ENCODE data around the gene PIK3C2B. TPM values are rescaled to one million over a fixed set of nuclear protein-coding genes. Genes with fewer than 3 reads are reported as not detected.

The PIK3C2B gene
- total and polyA plus RNA-seq, 9 donors: 22.0 to 37.1 (median 31.7) TPM

GRCh38 chr1:204451352-204452124 is 43.1 kb downstream of the PIK3C2B start:
- H3K4me3 ChIP-seq (ENCODE audit: low read length): no peak overlapping the region
- 93% methylated on average over 4 of the region's 8 CpGs for WGBS (ENCODE audit: insufficient coverage)
- no peak for DNase-seq
- peak overlapping the region; percentile 88 for H3K27ac ChIP-seq (ENCODE audit: low read length)
- no peaks in the 10 kb centered on the region for H3K9me3 ChIP-seq (replicated peaks; ENCODE audit: control insufficient read depth, low read depth, low read length)
- H3K36me3 ChIP-seq (ENCODE audit: control insufficient read depth, insufficient read depth, low read length): peaks cover 93% of the 10 kb centered on the region
- H3K27me3 ChIP-seq (ENCODE audit: control insufficient read depth, insufficient read depth, low read length): no peaks in the 10 kb centered on the region
- peaks cover 77% of the 10 kb centered on the region for H3K4me1 ChIP-seq (ENCODE audit: control insufficient read depth, insufficient read depth, low read length)

DNA sequence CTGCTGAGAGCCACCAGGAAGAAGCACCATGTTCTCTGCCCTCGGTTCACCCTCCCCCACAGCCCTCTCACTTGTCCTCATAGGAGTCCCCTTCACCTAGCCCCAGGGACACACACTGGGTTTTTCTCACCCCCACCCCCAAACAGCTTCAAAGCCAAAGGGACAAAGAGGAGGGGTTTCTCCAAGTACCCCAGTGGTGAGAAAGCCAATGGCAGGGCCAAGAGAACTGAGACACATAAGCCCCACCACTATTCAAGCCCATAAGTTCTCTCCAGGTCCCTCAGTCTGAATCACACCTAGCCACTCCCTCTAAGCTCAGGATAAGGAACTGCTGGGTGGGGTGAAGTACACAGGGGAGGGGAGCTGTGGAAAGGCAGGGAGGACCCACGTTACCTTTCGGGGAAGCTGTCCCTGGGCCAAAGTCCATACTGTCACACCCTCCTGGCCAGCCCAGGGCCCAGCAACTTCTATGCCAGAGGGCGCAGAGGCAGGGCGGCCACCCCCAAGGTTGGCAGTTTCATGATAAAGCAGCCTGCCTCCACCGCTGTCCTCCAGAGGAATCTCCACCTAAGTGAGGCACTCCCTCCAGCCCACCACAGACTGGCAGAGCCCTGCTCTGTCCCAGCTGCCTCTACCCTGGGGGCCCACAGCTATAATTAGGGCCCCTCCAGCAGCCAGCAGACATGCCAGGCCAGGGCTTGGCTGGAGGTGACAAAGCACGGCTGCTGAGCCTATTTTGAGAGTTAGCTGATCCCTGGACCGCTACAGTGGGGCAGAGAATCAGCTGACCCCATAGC is 43.9 kb downstream of the PIK3C2B start:
- Histone ChIP-seq H3K36me3 (ENCODE audit: control insufficient read depth, insufficient read depth, low read length) (peaks cover 97% of the 10 kb centered on the region), H3K9me3 (replicated peaks; ENCODE audit: control insufficient read depth, low read depth, low read length) (no peaks in the 10 kb centered on the region), H3K27me3 (ENCODE audit: control insufficient read depth, insufficient read depth, low read length) (no peaks in the 10 kb centered on the region), H3K27ac (ENCODE audit: low read length) (peak overlapping the region; percentile 88), H3K4me3 (ENCODE audit: low read length) (peak overlapping the region; percentile 50), H3K4me1 (ENCODE audit: control insufficient read depth, insufficient read depth, low read length) (peaks cover 77% of the 10 kb centered on the region)
- WGBS (ENCODE audit: insufficient coverage): 50% methylated on average over 5 of the region's 8 CpGs
- DNase-seq: peak; percentile 76

DNA sequence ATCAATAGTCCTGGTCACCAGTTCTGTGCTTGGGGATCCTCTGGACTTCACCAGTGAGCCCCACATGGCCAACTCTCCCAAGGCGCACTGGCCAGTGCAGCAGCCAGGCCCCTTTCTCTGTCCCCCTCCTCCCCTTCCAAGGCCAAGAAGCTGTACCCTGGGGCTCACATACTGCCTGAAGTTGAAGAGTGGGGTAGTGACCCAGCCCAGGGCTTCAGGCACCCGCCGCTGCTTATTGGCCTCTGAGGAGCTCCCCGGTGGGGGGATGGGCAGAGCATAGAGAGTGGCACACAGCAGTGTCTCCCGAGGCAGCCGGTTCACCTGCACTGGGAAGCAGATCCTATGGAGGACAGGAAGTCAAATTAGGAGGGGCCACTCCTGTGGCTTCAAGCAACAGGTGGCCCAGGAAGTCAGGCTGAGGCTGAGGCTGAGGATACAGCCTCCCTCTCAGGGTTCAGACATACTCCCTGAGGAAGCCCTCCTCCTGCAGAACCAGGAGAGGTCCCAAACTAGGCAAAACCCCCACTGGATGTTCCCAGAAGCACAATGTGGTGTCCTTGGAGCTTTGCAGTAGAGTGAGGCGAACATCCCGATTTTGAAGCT is 44.8 kb downstream of the PIK3C2B start:
- Histone ChIP-seq H3K4me1 (ENCODE audit: control insufficient read depth, insufficient read depth, low read length) (peaks cover 69% of the 10 kb centered on the region), H3K27me3 (ENCODE audit: control insufficient read depth, insufficient read depth, low read length) (no peaks in the 10 kb centered on the region), H3K9me3 (replicated peaks; ENCODE audit: control insufficient read depth, low read depth, low read length) (no peaks in the 10 kb centered on the region), H3K36me3 (ENCODE audit: control insufficient read depth, insufficient read depth, low read length) (peaks cover 97% of the 10 kb centered on the region), H3K4me3 (ENCODE audit: low read length) (peak overlapping the region; percentile 50), H3K27ac (ENCODE audit: low read length) (peak overlapping the region; percentile 86)
- DNase-seq: no peak
- WGBS (ENCODE audit: insufficient coverage): 83% methylated on average over 7 of the region's 8 CpGs

- Histone ChIP-seq H3K9me3 (replicated peaks; ENCODE audit: control insufficient read depth, low read depth, low read length) (no peaks in the 10 kb centered on the region), H3K4me1 (ENCODE audit: control insufficient read depth, insufficient read depth, low read length) (peaks cover 66% of the 10 kb centered on the region), H3K27me3 (ENCODE audit: control insufficient read depth, insufficient read depth, low read length) (no peaks in the 10 kb centered on the region), H3K36me3 (ENCODE audit: control insufficient read depth, insufficient read depth, low read length) (peaks cover 97% of the 10 kb centered on the region), H3K4me3 (ENCODE audit: low read length) (peak overlapping the region; percentile 50), H3K27ac (ENCODE audit: low read length) (peak overlapping the region; percentile 86)
- 91% methylated on average over 3 of the region's 6 CpGs for WGBS (ENCODE audit: insufficient coverage)
- DNase-seq: no peak
Measured at GRCh38 chr1:204448991-204449677, 45.5 kb downstream of the PIK3C2B start.

DNA sequence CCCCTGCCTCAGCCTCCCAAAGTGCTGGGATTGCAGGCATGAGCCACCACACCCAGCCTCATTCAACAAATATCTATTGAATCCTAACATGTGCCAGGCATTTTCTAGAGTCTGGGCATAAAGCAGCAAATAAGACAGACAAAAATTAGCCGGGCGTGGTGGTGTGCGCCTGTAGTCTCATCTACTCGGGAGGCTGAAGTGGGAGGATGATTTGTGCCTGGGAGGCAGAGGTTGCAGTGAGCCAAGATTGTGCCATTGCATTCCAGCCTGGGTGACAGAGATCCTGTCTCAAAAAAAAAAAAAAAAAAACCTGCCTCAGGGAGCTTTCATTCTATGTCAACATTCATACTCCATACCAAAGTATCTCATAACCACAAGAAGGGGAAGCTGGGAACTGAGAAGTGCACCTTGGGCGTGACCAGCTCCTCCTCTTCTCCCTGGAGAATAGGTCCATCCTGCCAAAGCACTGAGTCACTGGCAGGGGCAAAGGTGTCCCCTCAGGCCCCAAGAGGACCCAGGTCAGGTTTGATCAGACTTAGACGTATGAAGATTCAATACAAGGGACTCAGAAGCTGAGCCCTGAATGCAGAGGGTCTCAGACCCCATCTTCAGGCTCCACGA is 46.2 kb downstream of the PIK3C2B start:
- no CpG with 5 or more reads among the region's 7 CpGs for WGBS (ENCODE audit: insufficient coverage)
- Histone ChIP-seq H3K4me3 (ENCODE audit: low read length) (no peak overlapping the region), H3K36me3 (ENCODE audit: control insufficient read depth, insufficient read depth, low read length) (peaks cover 98% of the 10 kb centered on the region), H3K27ac (ENCODE audit: low read length) (no peak overlapping the region), H3K27me3 (ENCODE audit: control insufficient read depth, insufficient read depth, low read length) (no peaks in the 10 kb centered on the region), H3K4me1 (ENCODE audit: control insufficient read depth, insufficient read depth, low read length) (peaks cover 66% of the 10 kb centered on the region), H3K9me3 (replicated peaks; ENCODE audit: control insufficient read depth, low read depth, low read length) (no peaks in the 10 kb centered on the region)
- DNase-seq: no peak

GRCh38 chr1:204447736-204448135 is 46.9 kb downstream of the PIK3C2B start:
- Histone ChIP-seq H3K27me3 (ENCODE audit: control insufficient read depth, insufficient read depth, low read length) (no peaks in the 10 kb centered on the region), H3K4me1 (ENCODE audit: control insufficient read depth, insufficient read depth, low read length) (peaks cover 67% of the 10 kb centered on the region), H3K4me3 (ENCODE audit: low read length) (no peak overlapping the region), H3K27ac (ENCODE audit: low read length) (peak overlapping the region; percentile 78), H3K36me3 (ENCODE audit: control insufficient read depth, insufficient read depth, low read length) (peaks cover 98% of the 10 kb centered on the region), H3K9me3 (replicated peaks; ENCODE audit: control insufficient read depth, low read depth, low read length) (no peaks in the 10 kb centered on the region)
- DNase-seq: no peak
- 53% methylated on average over 3 of the region's 4 CpGs for WGBS (ENCODE audit: insufficient coverage)

GRCh38 chr1:204447190-204447589 is 47.4 kb downstream of the PIK3C2B start:
- peaks cover 98% of the 10 kb centered on the region for H3K36me3 ChIP-seq (ENCODE audit: control insufficient read depth, insufficient read depth, low read length)
- 64% methylated on average over 4 of the region's 6 CpGs for WGBS (ENCODE audit: insufficient coverage)
- H3K27ac ChIP-seq (ENCODE audit: low read length): peak overlapping the region; percentile 78

GRCh38 chr1:204446413-204447111 is 48.0 kb downstream of the PIK3C2B start:
- Histone ChIP-seq H3K36me3 (ENCODE audit: control insufficient read depth, insufficient read depth, low read length) (peaks cover 98% of the 10 kb centered on the region), H3K27me3 (ENCODE audit: control insufficient read depth, insufficient read depth, low read length) (no peaks in the 10 kb centered on the region), H3K4me1 (ENCODE audit: control insufficient read depth, insufficient read depth, low read length) (peaks cover 66% of the 10 kb centered on the region)

More at GRCh38 chr1:204447190-204447589, 47.4 kb downstream of the PIK3C2B start:
- Histone ChIP-seq H3K4me3 (ENCODE audit: low read length) (no peak overlapping the region), H3K4me1 (ENCODE audit: control insufficient read depth, insufficient read depth, low read length) (peaks cover 70% of the 10 kb centered on the region), H3K9me3 (replicated peaks; ENCODE audit: control insufficient read depth, low read depth, low read length) (no peaks in the 10 kb centered on the region), H3K27me3 (ENCODE audit: control insufficient read depth, insufficient read depth, low read length) (no peaks in the 10 kb centered on the region)
- no peak for DNase-seq

DNA sequence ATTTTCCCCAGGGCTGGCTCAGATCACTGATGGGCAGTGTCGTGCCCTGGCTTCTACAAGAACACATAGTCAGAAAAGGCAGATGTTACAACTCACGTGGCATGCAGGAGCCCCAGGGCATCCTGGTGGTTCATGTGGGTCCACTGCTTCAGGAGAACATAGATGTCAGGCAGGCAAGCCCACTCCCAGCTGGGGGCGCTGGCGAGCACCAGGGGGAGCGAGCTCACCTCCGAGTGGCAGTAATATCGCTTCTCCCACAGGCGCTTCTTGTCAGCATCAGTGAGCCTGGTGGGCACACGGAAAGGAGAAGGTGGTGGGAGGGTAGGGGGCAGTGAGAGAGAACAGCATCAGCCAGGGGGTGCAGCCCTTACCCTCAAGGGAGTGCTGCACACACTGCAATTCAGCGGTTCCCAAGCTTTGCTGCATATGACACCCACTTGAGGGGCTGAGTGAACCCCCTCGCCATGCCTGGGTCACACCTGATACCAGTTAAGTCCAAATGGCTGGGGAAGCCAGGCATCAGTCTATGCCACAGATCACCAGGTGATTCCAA is 48.7 kb downstream of the PIK3C2B start:
- WGBS (ENCODE audit: insufficient coverage): 69% methylated on average over 4 of the region's 11 CpGs
- Histone ChIP-seq H3K27me3 (ENCODE audit: control insufficient read depth, insufficient read depth, low read length) (no peaks in the 10 kb centered on the region), H3K36me3 (ENCODE audit: control insufficient read depth, insufficient read depth, low read length) (peaks cover 98% of the 10 kb centered on the region), H3K9me3 (replicated peaks; ENCODE audit: control insufficient read depth, low read depth, low read length) (no peaks in the 10 kb centered on the region), H3K4me1 (ENCODE audit: control insufficient read depth, insufficient read depth, low read length) (peaks cover 59% of the 10 kb centered on the region), H3K27ac (ENCODE audit: low read length) (no peak overlapping the region), H3K4me3 (ENCODE audit: low read length) (no peak overlapping the region)
- DNase-seq: no peak

More at GRCh38 chr1:204446413-204447111, 48.0 kb downstream of the PIK3C2B start:
- 30% methylated on average over 2 of the region's 11 CpGs for WGBS (ENCODE audit: insufficient coverage)
- H3K9me3 ChIP-seq (replicated peaks; ENCODE audit: control insufficient read depth, low read depth, low read length): no peaks in the 10 kb centered on the region
- DNase-seq: peak; percentile 82
- H3K4me3 ChIP-seq (ENCODE audit: low read length): no peak overlapping the region
- peak overlapping the region; percentile 78 for H3K27ac ChIP-seq (ENCODE audit: low read length)
